GM11168 (cell line): ENCODE results near the gene RPL19.
"Not testable (repeated sequence)": the region's sequence is repeated elsewhere in the genome, so short reads cannot be mapped to it uniquely, and the experiment has no call there.

Experiments used
- in situ Hi-C: fragments of 300-500 bp; cut with MboI; formaldehyde crosslinking; loops from one replicate; pipeline ENCODE4 v1.12.0; 2022; ENCODE audit warnings: low sequenced_read_pairs; ENCODE audit not compliant: unreplicated experiment

Gene RPL19

DNA sequence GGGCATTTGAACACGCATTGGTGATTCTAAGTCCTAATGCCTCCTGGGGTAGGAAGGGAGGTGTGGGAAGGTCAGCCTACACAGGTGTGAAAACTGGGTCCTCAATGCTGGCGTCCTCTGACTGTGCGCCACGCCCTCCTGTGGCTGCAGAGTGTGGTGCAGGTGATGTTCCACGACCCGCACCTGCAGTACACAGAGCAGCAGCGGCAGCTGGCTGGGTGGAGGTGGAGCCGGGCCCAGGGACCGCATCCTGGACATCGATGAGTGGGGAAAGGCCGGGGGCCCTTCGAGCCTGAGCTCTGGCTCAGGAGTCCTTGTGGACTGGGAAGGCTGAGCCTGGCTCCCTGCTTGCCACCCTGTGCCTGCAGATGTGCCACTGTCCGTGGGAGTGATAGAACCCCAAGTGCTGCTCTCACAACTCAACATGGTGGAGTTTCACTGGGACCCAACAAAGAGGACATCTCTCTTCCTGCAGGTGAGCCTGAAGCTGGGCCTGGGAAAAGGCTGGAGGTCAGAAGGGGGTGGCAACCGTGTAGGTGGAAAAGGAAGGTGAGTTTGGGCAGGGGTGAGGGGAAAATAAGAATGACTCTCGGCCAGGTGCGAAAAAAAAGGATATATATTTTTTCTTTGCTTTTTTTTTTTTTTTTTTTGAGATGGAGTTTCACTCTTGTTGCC lies 39.7 kb downstream of the RPL19 start:
- in situ Hi-C loops: loop anchor here (5.0 kb wide), 1 partner anchor 32 kb away; no protein-coding TSS in a partner anchor

DNA sequence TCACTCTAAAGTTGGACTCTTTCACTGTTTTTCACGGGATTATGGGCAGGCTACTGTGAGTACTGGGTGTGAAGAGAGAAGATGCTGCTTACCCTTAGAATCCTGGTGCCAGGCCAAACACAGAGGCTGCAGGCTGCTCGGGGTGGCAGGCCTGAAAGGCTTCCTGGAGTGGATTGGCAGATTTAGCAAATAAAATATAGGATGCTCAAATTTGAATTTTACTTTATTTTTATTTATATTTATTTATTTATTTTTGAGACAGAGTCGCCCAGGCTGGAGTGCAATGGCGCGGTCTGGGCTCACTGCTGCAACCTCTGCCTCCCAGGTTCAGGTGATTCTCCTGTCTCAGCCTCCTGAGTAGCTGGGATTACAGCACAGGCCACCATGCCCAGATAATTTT lies 40.5 kb downstream of the RPL19 start:
- in situ Hi-C loops: loop anchor here (5.0 kb wide), 1 partner anchor 33 kb away; no protein-coding TSS in a partner anchor

DNA sequence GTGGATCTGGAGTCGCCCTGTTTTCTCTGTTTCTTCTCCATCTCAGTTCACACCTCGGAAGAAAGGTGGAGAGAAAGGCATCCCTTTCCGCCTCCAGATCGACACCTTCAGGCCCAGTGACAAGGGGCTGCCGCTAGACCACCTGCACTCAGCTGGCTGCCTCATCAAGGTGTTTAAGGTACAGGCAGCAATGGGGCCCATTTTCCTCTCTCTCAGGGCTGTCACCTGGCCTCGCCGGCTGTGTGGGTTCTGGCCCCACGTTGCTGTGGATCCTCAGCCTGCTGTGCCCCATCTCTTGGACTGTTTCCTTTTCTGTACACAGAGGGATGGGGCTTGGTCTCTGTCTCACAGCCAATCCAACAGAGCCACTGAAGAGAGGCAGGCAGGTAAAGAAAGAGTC lies 43.1 kb downstream of the RPL19 start:
- in situ Hi-C loops: loop anchor here (5.0 kb wide), 1 partner anchor 36 kb away; no protein-coding TSS in a partner anchor

DNA sequence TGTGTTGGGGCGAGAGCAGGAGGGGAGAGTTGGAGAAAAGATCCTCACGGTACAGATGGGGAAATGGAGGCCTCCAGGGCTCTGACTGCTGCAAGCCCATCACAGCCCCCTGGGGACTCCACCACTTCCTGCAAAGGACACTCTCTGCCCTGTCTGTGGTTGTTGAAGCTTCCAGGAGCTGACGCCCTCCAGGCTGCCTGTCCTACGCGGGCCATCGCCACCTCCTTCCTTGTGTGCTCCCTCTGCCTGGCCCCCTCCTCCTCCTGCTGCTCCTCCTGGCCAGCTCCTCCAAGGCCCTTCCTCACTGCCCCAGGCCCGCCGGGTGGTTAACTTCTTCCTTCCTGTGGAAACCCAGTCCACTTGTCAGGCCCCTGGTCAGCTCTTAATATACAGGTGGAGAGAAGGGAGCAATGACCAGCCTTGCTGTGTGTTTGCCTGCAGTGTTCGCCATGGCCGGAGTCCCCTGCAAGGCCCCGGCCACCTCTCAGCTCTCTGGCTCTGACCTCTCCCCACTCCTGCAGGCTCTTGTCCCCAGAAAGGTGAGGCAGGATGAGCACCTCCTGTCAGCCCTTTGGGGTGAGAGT lies 44.0 kb downstream of the RPL19 start:
- in situ Hi-C loops: loop anchor here (5.0 kb wide), 1 partner anchor 37 kb away; no protein-coding TSS in a partner anchor

DNA sequence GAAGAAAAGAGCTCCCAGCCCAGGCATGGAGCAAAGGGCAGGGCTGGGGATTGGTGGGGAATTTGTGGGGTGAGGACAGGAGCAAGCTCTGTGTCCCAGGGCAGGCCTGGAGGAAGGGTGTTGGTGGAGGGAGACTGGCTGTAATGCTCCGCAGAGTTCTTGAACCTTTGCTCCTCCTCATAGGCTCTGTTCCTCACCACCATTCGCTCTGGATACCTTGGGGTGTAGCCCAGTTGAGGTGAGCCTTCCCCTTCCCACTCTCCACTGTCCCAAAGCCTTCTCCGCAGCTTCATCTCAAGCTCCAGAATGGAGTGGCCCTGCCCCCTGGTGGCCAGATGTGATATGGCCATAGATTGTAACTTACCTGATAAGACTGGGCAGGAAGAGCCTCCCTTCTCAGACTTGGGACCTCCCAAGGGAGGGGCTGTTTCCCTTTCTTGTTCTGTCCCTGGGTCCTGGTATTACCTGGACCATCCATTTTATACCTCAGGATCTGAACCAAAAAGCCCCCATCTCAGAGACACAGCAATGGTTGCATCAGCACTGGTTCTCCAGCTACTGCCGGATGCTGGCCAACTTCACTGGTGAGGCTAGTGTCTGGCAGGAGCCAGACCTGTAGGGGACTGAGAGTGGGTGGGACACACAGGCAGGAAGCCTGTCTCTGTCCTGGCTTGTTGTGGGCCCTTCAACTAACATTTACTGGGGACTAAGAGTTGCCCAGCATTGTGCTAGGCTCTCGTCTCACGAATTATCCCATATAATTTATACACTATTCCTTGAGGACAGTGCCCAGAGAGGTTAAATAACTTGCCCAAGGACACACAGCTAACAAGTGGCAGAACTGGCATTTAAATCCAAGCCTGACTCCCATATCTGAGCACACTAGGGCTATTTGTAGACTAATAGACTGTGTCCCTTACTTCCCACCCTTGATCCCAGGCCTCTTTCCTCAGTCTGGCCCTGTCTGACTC lies 44.8 kb downstream of the RPL19 start:
- in situ Hi-C loops: loop anchor here (5.0 kb wide), 1 partner anchor 38 kb away; no protein-coding TSS in a partner anchor

DNA sequence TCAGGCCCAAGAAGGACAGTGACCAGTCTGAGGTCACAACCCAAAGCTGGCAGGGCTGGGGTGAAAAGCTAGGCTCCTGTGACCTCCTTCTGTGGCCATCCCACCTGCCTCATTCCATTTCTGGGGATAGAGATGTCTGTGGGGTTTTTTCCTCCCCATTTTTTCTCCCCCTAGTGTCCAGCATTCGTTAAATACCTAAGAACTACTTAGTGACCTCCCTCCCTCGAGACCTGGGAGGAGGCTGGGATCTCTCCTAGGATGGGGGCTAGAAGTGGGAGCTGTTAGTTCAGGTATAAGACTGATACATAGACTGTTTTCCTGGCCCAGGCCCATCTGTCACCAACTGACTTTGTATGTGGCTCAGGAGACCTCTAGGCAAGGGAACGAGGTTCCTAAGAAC lies 46.2 kb downstream of the RPL19 start:
- in situ Hi-C loops: no loop called here

DNA sequence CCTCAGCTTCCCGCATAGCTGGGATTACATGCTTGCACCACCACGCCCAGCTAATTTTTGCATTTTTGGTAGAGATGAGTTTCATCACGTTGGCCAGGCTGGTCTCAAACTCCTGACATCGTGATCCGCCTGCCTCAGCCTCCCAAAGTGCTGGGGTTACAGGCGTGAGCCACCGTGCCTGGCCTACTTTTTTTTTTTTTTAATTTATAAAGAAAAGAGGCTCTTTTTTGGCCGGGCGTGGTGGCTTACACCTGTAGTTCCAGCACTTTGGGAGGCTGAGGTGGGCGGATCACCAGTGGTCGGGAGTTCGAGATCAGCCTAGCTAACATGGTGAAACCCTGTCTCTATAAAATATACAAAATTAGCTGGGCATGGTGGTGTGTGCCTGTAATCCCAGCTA lies 50.0 kb downstream of the RPL19 start:
- in situ Hi-C loops: not testable (repeated sequence)

DNA sequence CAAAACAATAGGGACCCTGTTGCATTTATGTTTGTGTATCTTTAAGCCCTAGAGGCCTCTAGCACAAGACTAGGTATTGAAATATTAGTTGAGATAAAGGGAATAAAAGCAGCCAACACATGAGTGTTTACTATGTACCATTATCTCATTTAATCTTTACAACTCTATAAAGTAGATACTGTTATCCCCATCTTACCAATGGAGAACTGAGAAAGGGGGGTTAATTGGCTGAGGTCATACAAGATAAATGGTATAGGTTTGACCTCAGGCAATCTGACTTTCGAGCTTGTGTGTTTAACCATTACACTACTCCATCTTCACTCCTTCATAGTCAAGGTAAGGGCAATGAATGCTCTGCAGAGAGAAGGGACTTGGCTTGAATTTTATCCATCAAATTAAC lies 51.9 kb downstream of the RPL19 start:
- in situ Hi-C loops: no loop called here

DNA sequence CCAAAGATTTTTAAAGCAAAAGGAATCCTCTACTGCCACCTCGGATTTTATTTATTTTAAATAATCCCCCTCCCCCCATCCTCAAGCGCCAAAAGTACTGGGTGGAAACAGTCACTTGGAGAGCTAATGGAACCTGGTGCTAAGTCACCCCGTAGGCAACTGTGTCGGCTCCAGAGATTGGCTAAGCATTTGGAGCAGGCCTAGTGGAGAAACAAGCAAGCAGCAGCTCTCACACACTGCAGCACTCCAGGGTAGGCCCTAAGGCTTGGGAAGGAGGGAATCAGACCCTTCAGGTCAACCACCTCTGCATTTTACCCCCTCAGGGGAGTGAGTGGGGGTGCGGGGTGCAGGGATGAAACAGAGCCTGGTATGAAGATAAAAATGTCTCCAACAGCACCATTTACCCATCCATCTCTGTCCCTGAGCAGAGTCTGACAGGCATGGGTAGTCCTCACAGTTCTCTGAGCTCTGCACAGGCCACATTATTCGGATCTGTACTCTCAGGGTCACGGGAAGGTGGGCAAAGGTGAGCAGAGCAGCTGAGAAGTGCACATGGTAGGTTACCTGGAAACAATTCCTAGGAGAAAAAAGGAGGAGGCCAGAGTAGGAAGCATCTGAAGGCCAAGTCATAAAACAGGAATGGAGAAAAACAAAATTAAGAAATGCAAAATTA lies 52.8 kb downstream of the RPL19 start:
- in situ Hi-C loops: no loop called here
